ENCODE data around the gene PRKCE.

DNA sequence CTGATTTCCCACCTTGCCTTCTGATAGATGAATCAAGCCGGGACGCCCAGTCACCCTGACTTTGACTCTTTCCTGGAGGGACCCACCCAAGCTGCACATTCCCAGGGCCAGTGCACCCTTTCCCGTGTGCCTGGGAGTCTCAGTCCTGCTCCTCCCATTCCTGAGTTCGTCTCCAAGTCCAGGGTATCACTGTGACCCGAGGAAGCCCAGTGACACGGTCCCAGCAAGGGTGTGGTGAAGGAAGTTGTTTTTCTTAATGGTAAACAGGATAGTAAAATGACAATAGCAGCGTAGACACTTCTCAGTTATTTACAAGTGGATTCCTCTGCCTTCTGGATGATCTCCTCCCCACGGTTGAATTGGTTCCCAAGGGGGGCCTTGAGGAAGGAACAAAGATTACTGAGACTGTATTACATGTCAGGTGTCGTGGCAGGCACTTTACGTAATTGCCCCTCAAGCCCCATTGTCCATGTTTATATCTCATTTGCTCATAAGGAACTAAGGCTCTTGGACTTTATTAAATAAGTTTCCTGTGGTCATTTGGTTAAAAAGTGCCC, 123.3 kb downstream of the PRKCE start:
- TF ChIP-seq, protein P1, sequence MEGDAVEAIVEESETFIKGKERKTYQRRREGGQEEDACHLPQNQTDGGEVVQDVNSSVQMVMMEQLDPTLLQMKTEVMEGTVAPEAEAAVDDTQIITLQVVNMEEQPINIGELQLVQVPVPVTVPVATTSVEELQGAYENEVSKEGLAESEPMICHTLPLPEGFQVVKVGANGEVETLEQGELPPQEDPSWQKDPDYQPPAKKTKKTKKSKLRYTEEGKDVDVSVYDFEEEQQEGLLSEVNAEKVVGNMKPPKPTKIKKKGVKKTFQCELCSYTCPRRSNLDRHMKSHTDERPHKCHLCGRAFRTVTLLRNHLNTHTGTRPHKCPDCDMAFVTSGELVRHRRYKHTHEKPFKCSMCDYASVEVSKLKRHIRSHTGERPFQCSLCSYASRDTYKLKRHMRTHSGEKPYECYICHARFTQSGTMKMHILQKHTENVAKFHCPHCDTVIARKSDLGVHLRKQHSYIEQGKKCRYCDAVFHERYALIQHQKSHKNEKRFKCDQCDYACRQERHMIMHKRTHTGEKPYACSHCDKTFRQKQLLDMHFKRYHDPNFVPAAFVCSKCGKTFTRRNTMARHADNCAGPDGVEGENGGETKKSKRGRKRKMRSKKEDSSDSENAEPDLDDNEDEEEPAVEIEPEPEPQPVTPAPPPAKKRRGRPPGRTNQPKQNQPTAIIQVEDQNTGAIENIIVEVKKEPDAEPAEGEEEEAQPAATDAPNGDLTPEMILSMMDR (IDR thresholded peaks at IDR 0.05; ENCODE audit: extremely low read depth in 1 of 2, insufficient read depth in 1 of 2, low read depth in 1 of 2, low read length in 2 of 2), result no peak
- TF ChIP-seq POLR2A (IDR thresholded peaks at IDR 0.05; ENCODE audit: low read depth, low read length), result no peak
- TF ChIP-seq POLR2AphosphoS5 (IDR thresholded peaks at IDR 0.05; ENCODE audit: insufficient read depth, low read depth, low read length), result no peak
- no peak for TF ChIP-seq EZH2 (IDR thresholded peaks at IDR 0.05; ENCODE audit: borderline replicate concordance, low read depth, low read length, severe bottlenecking)
- no peak for TF ChIP-seq MYC (IDR thresholded peaks at IDR 0.05; ENCODE audit: low read depth, low read length)
